ENCODE results near the gene TEX26. TPM values are rescaled to one million over a fixed set of nuclear protein-coding genes. Genes with fewer than 3 reads are reported as not detected.
A peak's percentile ranks its signal among the peaks of the same experiment; 100 is the strongest.

The TEX26 gene
- total RNA-seq, 4 donors from 2014 or later: 0.69 to 0.97 TPM; not detected in 2

- Histone ChIP-seq H3K27ac (replicated peaks in 1 of 4) (no peak overlapping the region), H3K9me3 (no peaks in the 10 kb centered on the region), H3K27me3 (no peaks in the 10 kb centered on the region), H3K4me3 (no peak overlapping the region), H3K36me3 (no peaks in the 10 kb centered on the region), H3K4me1 (peaks cover 0 to 23% (median 12%) of the 10 kb centered on the region in 4 donors)
- no peak for TF ChIP-seq CTCF (IDR thresholded peaks at IDR 0.05)
- no peak for TF ChIP-seq POLR2AphosphoS5 (IDR thresholded peaks at IDR 0.05)
- no peak for TF ChIP-seq EP300 (IDR thresholded peaks at IDR 0.05)
- no peak for DNase-seq (ENCODE audit: extremely low spot score)
- intact Hi-C loops (cut with DNase I): no loop called here
- 91% methylated on average over 3 of the region's 3 CpGs for WGBS
Measured at GRCh38 chr13:30966101-30966500, 33.6 kb downstream of the TEX26 start.

- H3K4me3 ChIP-seq: no peak overlapping the region
- no peak overlapping the region for H3K27ac ChIP-seq (replicated peaks in 1 of 4)
- TF ChIP-seq POLR2A (IDR thresholded peaks at IDR 0.05; ENCODE audit: low read depth): no peak
- TF ChIP-seq EP300 (IDR thresholded peaks at IDR 0.05): no peak
- TF ChIP-seq POLR2AphosphoS5 (IDR thresholded peaks at IDR 0.05): no peak
- no peak for TF ChIP-seq CTCF (IDR thresholded peaks at IDR 0.05)
- WGBS: 75% methylated on average over 2 of the region's 2 CpGs
- H3K4me1 ChIP-seq: peaks cover 0 to 40% (median 24%) of the 10 kb centered on the region in 4 donors
- no peaks in the 10 kb centered on the region for H3K36me3 ChIP-seq
- no peaks in the 10 kb centered on the region for H3K9me3 ChIP-seq
- intact Hi-C loops (cut with DNase I): no loop called here
- H3K27me3 ChIP-seq: no peaks in the 10 kb centered on the region
- DNase-seq (ENCODE audit: extremely low spot score): no peak
Measured at GRCh38 chr13:30968846-30969245, 36.4 kb downstream of the TEX26 start.

- Histone ChIP-seq H3K4me1 (peaks cover 0 to 40% (median 24%) of the 10 kb centered on the region in 4 donors), H3K4me3 (no peak overlapping the region), H3K9me3 (no peaks in the 10 kb centered on the region), H3K27me3 (no peaks in the 10 kb centered on the region), H3K27ac (replicated peaks in 1 of 4) (no peak overlapping the region), H3K36me3 (no peaks in the 10 kb centered on the region)
- DNase-seq (ENCODE audit: extremely low spot score): no peak
- intact Hi-C loops (cut with DNase I): no loop called here
- TF ChIP-seq POLR2A (IDR thresholded peaks at IDR 0.05; ENCODE audit: low read depth) (no peak), EP300 (IDR thresholded peaks at IDR 0.05) (no peak), POLR2AphosphoS5 (IDR thresholded peaks at IDR 0.05) (no peak), CTCF (IDR thresholded peaks at IDR 0.05) (no peak)
- WGBS: 70% methylated on average over 2 of the region's 2 CpGs
Measured at GRCh38 chr13:30971575-30971974, 39.1 kb downstream of the TEX26 start.

GRCh38 chr13:30972888-30973377 is 40.5 kb downstream of the TEX26 start:
- no peaks in the 10 kb centered on the region for H3K27me3 ChIP-seq
- no peak overlapping the region for H3K4me3 ChIP-seq
- H3K9me3 ChIP-seq: no peaks in the 10 kb centered on the region
- H3K4me1 ChIP-seq: peaks cover 0 to 46% (median 29%) of the 10 kb centered on the region in 4 donors
- DNase-seq (ENCODE audit: extremely low spot score): no peak
- TF ChIP-seq POLR2AphosphoS5 (IDR thresholded peaks at IDR 0.05): no peak
- no peak for TF ChIP-seq POLR2A (IDR thresholded peaks at IDR 0.05; ENCODE audit: low read depth)
- no peak for TF ChIP-seq EP300 (IDR thresholded peaks at IDR 0.05)
- no peak for TF ChIP-seq CTCF (IDR thresholded peaks at IDR 0.05)
- H3K27ac ChIP-seq (replicated peaks in 1 of 4): peak overlapping the region in 3 of 4 donors; percentile 28 to 53 (median 41)
- intact Hi-C loops (cut with DNase I): no loop called here
- WGBS: 24% methylated on average over 1 of the region's 1 CpG
- H3K36me3 ChIP-seq: no peaks in the 10 kb centered on the region

- TF ChIP-seq EP300 (IDR thresholded peaks at IDR 0.05) (no peak), CTCF (IDR thresholded peaks at IDR 0.05) (no peak), POLR2AphosphoS5 (IDR thresholded peaks at IDR 0.05) (no peak), POLR2A (IDR thresholded peaks at IDR 0.05; ENCODE audit: low read depth) (no peak)
- Histone ChIP-seq H3K27me3 (no peaks in the 10 kb centered on the region), H3K4me3 (no peak overlapping the region), H3K9me3 (no peaks in the 10 kb centered on the region), H3K36me3 (no peaks in the 10 kb centered on the region), H3K4me1 (peaks cover 0 to 45% (median 30%) of the 10 kb centered on the region in 4 donors), H3K27ac (replicated peaks in 1 of 4) (peak overlapping the region in 1 of 4 donors; percentile 8)
- intact Hi-C loops (cut with DNase I): no loop called here
- no peak for DNase-seq (ENCODE audit: extremely low spot score)
- WGBS: 11% methylated on average over 2 of the region's 2 CpGs
Measured at GRCh38 chr13:30974350-30974749, 41.9 kb downstream of the TEX26 start.

Data from esophagus muscularis mucosa (tissue), 4 donors.